GM04504 (cell line): ENCODE results near the gene SLC22A15.
"Not testable (repeated sequence)": the region's sequence is repeated elsewhere in the genome, so short reads cannot be mapped to it uniquely, and the experiment has no call there.

ENCODE experiments used
- DNase-seq: peaks from one replicate; pipeline ENCODE4 v3.0.0-alpha.2; 2012; ENCODE audit warnings: low read depth

The SLC22A15 gene

DNA sequence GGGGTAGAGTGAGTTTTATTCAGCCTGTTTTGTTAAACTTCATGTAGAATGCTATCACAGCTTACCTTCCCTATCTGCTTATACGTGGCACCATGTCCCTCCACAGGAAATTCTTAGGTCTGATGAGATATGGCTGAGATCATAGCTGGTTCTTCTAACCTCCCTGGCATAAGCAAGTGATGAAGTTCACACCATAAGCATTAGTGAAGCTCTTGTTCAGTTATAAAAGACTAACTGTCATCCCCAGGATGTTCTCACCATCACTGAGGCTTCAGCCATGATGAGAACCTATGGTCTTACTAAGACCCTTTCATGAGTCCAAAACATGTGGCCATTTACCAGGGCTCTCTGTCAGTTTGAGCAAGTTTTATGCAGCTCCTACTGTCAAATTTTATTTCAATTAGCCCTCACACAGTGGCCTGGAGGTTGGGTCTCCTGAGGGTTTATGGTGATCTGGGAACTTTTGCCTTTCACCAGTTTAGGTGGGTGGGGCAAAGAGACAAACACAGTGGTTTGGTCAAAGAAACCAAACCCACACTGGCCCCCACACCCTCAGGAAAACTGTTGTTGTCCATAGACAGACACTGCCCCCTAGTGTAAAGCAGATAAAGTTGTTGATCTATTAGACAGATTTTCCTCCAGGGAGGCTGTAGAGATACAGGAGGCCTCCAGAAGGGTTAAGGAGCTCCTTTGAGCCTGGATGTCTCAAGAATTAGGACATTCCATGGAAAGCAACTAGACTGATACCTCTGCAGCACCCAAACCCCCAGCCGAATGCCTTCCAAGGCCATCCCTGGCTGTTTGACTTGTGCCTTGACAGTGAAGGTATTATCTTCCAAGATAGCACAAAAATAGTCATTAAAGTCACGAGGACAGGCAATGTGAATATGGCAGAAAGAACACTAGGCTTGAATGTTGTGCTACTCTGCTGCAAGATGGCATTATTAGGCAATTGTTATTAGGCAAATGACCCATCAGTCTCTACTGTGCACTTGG is 5.0 kb downstream of the SLC22A15 start:
- DNase-seq, result no peak

DNA sequence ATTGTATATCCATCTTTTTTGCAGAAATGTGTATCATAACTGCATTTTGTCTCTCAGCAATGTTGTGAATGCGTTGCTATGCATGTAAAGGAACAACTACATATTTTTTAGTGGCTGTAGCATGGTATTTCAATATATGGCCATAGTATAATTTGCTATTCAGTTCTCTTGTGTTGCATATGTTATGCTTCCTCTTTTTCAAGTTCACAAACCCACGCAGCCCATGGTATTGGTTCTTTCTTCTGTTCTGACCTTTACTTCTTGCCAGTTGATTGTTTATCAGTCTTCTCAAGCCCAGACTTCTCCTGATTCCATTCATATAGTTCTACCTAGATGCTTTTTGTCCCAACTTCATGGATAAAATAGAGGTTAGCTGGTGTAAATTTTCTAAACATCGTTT is 6.1 kb downstream of the SLC22A15 start:
- DNase-seq, result no peak

DNA sequence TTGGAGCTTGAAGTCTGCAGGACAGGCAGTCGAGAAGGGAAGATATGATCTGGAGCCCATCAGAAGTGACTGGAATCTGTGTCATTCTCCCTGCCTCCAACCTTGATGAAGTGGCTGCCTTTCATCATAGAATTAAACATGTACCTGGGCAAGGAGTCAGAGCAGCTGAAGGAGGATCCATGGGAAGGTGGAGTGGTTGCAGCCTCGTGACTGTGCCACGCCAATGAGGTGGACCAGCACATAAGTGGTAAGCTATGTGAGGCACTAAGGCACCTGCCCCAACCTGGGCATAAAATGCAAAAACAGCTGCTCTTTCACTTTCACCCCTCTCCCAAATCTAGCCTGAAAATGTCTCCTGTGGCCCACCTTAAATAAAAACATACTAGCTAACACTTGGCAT is 7.3 kb downstream of the SLC22A15 start:
- no peak for DNase-seq

DNA sequence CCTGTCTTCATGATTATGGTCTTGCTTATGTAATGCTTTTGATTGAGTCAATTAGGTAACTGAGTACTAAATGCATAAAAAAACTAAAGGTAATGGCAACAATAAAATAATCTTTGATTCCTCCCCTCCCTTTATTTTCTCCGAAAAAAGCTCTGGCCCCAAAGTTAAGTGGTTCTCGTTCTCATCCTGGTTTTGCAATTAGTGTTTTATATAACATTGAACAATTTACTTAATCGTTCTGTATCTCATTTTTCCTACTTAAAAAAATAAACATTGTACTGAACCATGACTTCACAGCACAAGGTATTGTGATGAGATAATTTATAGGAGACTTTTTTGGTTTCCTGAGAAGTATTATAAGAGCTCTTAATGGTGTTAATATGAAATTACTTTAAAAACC is 11.3 kb downstream of the SLC22A15 start:
- no peak for DNase-seq

DNA sequence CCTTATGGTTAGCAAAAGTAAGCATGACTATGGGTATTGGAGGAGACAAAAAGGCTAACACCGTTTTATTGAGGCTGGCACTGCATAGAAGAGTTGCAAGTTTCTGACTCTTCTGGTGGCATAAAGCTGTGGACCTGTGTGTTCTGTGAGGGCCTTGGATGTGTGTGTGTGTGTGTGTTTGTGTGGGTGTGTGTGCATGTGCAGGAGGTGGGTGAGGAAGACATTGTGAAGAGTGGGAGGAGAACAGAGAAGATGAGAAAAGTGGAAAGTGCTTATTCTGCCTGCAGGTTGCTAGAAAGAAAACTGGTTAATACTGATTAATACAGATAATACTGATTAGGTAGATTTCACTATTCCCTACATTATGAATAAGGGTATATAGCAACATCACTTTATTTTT is 12.6 kb downstream of the SLC22A15 start:
- DNase-seq, result no peak

GRCh38 chr1:115989699-115990098 is 13.4 kb downstream of the SLC22A15 start:
- no peak for DNase-seq

DNA sequence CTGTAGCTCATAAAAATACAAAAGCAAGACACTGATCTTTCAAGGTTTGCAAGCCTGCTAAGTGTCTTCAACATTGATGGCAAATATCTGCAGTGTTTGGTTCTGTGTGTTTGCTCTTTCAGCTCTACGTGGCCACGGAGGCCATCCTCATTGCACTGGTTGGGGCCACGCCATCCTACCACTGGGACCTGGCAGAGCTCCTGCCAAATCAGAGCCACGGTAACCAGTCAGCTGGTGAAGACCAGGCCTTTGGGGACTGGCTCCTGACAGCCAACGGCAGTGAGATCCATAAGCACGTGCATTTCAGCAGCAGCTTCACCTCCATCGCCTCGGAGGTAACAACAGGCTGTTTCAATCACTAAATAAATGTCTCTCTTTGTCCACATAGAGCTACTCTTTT is 15.6 kb downstream of the SLC22A15 start:
- DNase-seq, result no peak

DNA sequence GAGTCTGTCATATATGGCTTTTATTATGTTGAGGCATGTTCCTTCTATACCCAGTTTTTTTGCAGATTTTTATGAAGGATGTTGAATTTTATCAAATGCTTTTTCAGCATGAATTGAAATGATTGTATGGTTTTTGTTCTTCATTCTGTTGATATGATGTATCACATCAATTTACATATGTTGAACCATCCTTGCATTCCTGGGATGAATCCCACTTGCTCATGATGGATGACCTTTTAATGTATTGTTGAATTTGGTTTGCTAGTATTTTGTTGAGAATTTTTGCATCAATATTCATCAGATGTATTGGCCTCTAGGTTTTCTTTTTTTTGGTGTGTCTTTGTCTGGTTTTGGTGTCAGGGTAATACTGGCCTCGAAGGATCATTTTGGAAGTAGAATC is 21.6 kb downstream of the SLC22A15 start:
- not testable (repeated sequence) for DNase-seq

GRCh38 chr1:116001739-116002487 is 25.6 kb downstream of the SLC22A15 start:
- DNase-seq, result no peak

DNA sequence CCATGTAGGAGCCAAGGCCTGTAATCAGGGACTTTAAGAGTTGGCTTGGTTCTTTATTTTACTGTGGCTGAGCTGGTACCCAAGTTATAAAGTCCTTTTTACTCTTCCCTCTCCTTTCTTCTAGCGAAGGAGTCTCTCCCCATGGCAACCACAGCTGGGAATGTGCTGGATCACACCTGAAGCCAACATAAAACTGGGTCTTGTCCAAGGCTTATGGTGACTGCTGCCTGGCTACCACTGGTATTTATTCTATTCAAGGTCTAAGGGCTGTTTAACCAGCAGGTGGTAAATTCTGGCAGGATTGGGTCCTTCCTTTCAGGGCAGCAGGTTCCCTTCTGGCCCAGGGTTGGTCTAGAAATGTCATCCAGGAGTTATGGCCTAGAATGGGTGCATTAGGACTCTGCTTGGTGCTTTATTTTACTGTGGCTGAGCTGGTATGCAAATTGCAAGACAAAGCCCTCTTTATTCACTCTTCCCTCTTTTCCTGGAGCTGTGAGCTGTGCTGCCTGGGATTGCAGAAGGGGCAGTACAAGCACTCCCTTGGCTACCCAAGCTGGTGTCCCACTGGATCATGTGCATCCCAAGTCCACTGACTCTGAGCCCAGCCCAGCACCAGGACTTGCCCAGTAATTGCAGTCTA is 26.6 kb downstream of the SLC22A15 start:
- DNase-seq, result no peak

DNA sequence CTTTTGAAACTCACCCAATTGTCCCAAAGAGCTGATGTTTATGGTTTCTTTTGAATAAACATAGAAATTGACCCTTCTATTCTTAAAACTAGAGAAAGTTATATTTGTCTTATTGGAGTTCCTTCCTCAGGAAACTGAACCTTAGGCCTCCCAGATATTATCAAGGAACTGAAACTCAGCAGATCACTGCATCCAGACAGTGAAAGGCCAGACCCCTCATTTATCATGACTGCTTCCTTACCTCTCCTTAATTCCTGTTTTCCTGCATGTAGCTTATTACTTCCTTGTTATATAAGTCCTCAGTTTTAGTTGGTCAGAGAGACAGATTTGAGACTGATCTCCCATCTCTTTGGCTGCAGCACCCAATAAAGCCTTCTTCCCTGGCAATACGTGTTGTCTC is 27.5 kb downstream of the SLC22A15 start:
- DNase-seq, result no peak

DNA sequence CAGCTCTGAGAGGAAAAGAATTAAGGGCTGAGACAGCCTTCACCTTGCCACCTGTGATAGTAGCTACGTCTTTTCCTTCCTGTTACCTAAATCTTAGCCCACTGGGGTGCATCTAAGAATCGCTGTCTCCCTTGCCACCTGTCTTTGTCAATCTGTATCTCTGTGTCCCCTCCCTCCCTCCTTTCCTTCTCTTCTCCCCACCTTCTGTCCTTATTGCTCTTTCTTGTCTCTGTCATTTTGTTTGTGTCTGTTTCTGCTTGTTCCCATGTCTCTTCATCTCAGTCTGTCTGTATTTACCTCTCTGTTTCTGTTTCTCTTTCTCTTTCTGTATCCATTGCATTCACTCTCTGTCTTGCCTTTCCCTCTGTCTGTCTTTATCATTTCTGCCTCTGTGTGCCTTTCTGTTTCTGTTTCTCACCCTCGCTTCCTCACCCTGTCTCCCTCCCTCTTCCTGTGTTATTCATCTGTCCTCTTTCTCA is 30.2 kb downstream of the SLC22A15 start:
- DNase-seq, result no peak

- no peak for DNase-seq
Observed at GRCh38 chr1:116008656-116009390, 32.5 kb downstream of the SLC22A15 start.

- no peak for DNase-seq
Observed at GRCh38 chr1:116012716-116013115, 36.4 kb downstream of the SLC22A15 start.

DNA sequence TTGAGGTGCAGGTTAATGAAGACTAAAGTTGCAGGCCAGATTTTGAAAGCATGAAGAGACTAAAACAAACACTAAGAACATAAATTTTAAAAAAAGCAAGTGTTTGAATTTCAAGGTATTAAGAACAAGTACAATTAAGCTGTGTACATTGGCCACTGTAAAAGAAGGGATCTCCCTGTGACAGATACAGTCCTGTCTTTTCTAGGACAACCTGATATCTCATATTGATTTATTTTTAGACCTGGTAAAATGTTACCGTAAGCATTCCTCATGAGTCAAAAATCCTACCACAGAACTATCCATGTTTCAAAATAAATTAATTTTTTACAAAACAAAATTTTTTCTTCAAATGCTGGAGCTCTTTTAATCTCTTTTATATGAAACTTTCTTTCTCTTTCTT is 39.4 kb downstream of the SLC22A15 start:
- DNase-seq, result no peak

- no peak for DNase-seq
Observed at GRCh38 chr1:116018007-116018406, 41.7 kb downstream of the SLC22A15 start.

GRCh38 chr1:116019653-116020253 is 43.4 kb downstream of the SLC22A15 start:
- DNase-seq, result no peak

DNA sequence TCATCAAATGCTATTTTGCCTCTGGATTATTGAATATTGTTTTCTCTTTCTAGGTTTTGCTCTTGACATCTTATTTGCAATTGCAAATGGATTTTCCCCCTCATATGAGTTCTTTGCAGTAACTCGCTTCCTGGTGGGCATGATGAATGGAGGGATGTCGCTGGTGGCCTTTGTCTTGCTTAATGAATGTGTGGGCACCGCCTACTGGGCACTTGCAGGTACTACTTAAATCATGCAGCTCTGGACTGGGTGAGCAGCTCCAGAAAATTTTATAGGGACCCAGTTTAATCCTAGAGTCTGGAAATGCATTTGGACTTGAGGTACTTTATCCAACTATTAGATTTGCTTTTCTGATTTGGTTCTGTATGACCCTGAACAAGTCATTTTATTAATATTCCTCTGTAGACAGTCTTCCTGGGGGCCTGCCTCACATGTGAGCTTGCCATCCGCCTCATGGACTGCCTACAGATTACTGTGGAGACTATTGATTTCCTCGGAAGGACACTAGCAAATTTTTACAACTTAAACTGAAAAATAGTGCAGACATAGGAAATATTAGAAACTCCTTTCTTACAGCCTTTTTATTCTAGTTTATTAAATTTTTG is 44.5 kb downstream of the SLC22A15 start:
- peak; percentile 23 for DNase-seq

DNA sequence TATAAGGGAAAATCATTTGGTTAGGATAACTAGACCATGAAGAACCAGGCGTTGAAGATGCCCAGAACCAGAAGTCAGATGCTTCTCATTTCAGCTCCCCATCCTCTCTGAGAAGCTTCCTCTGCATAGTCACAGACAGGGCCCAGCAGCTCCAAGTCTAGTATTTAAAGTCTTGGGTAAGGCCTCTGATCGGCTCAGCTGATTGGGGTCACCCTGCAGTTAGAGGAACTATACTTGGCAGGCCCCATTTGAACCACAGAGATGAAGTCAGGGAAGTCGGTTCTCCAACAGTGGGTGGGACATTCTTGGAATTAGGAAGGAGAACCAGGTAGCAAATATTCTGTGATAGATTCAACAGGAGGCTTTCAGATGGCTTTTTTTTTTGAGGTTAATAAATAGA is 48.3 kb downstream of the SLC22A15 start:
- no peak for DNase-seq

DNA sequence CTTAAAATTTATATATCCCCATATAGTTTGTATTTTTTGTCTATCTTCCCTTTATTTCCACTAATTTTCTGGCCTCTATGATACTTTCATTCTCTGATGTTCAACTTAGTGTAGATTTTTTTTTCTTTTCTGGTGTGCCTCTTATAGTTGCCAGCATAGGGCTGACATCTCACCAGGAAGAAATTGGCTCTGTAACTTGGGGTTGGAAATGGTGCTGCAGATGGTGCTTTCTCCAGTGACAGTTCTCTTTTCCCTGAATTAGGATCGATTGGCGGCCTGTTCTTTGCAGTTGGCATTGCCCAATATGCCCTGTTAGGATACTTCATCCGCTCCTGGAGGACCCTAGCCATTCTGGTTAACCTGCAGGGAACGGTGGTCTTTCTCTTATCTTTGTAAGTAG is 50.3 kb downstream of the SLC22A15 start:
- no peak for DNase-seq

DNA sequence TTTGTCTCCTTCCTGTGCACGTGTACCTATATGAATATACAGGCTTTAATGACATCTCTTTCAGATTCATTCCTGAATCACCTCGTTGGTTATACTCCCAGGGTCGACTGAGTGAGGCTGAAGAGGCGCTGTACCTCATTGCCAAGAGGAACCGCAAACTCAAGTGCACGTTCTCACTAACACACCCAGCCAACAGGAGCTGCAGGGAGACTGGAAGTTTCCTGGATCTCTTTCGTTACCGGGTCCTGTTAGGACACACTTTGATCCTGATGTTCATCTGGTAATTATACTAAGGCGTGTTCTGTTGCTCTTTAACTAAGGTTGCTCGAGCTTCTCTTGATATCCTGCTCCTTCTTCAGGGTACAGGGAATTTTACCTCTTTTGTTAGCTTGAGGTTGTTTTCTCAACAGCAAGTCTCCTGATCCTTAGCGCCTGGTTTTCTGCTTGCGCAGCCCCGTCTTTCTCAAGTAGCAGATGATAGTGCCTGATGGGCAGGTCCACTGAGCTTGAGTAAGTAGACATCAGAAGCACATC is 55.1 kb downstream of the SLC22A15 start:
- DNase-seq, result no peak
